KMS-11 (cell line): ENCODE results near the gene TNFRSF18.

ENCODE experiments used
- H2AFZ ChIP-seq: fragments of 200-600 bp; sonication (generic); 2 replicates; pipeline ENCODE4 v1.6.1; 2016; ENCODE audit warnings: antibody characterized with exemption, mixed run types, low read depth
- H3K27ac ChIP-seq: fragments of 200-600 bp; sonication (generic); 2 replicates; pipeline ENCODE4 v1.6.1; 2016; ENCODE audit warnings: mild to moderate bottlenecking, mixed run types
- H3K27me3 ChIP-seq: fragments of 200-600 bp; sonication (generic); 2 replicates; pipeline ENCODE4 v1.6.1; 2017; ENCODE audit warnings: mild to moderate bottlenecking, low read depth, mixed run types, moderate library complexity; ENCODE audit not compliant: insufficient read depth
- H3K36me3 ChIP-seq: fragments of 200-600 bp; sonication (generic); 2 replicates; pipeline ENCODE4 v1.6.1; 2017; ENCODE audit warnings: mild to moderate bottlenecking, mixed run types; ENCODE audit not compliant: insufficient read depth
- H3K4me1 ChIP-seq: fragments of 200-600 bp; sonication (generic); 2 replicates; pipeline ENCODE4 v1.6.1; 2016; ENCODE audit warnings: mild to moderate bottlenecking, low read depth, mixed run types; ENCODE audit not compliant: poor library complexity, severe bottlenecking
- H3K4me2 ChIP-seq: fragments of 200-600 bp; sonication (generic); 2 replicates; pipeline ENCODE4 v1.7.0; 2016; ENCODE audit warnings: mild to moderate bottlenecking, mixed run types
- H3K4me3 ChIP-seq: fragments of 200-600 bp; sonication (generic); IDR thresholded peaks from 2 replicates; pipeline ENCODE4 v1.6.1; 2017; ENCODE audit warnings: low read depth, low read length, mixed read lengths; ENCODE audit not compliant: insufficient read depth
- H3K79me2 ChIP-seq: fragments of 200-600 bp; sonication (generic); 2 replicates; pipeline ENCODE4 v1.6.1; 2016; ENCODE audit warnings: low read depth, mixed run types; ENCODE audit not compliant: insufficient read depth
- H3K9ac ChIP-seq: fragments of 200-600 bp; sonication (generic); 2 replicates; pipeline ENCODE4 v1.6.1; 2016; ENCODE audit warnings: mild to moderate bottlenecking, mixed run types
- H4K20me1 ChIP-seq: fragments of 200-600 bp; sonication (generic); 2 replicates; pipeline ENCODE4 v1.6.1; 2016; ENCODE audit warnings: mild to moderate bottlenecking, mixed run types; ENCODE audit not compliant: insufficient read depth
- TF ChIP-seq, protein P1 (sequence below): fragments of 200-600 bp; sonication (generic); conservative IDR thresholded peaks from 2 replicates; pipeline ENCODE4 v1.6.1; 2017; ENCODE audit warnings: low read depth, mild to moderate bottlenecking, antibody characterized with exemption, low read length, moderate library complexity, mixed read lengths

TNFRSF18 gene

GRCh38 chr1:1239227-1239613, 32.8 kb upstream of the TNFRSF18 start:
- H3K79me2 ChIP-seq = no peaks in the 10 kb centered on the region
- no peak overlapping the region for H3K9ac ChIP-seq
- no peaks in the 10 kb centered on the region for H4K20me1 ChIP-seq
- no peak overlapping the region for H2AFZ ChIP-seq
- H3K4me1 ChIP-seq = peaks cover 13% of the 10 kb centered on the region
- H3K4me2 ChIP-seq = no peak overlapping the region
- no peak overlapping the region for H3K27ac ChIP-seq
- no peak overlapping the region for H3K4me3 ChIP-seq
- peaks cover 48% of the 10 kb centered on the region for H3K27me3 ChIP-seq
- TF ChIP-seq, protein P1, sequence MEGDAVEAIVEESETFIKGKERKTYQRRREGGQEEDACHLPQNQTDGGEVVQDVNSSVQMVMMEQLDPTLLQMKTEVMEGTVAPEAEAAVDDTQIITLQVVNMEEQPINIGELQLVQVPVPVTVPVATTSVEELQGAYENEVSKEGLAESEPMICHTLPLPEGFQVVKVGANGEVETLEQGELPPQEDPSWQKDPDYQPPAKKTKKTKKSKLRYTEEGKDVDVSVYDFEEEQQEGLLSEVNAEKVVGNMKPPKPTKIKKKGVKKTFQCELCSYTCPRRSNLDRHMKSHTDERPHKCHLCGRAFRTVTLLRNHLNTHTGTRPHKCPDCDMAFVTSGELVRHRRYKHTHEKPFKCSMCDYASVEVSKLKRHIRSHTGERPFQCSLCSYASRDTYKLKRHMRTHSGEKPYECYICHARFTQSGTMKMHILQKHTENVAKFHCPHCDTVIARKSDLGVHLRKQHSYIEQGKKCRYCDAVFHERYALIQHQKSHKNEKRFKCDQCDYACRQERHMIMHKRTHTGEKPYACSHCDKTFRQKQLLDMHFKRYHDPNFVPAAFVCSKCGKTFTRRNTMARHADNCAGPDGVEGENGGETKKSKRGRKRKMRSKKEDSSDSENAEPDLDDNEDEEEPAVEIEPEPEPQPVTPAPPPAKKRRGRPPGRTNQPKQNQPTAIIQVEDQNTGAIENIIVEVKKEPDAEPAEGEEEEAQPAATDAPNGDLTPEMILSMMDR = no peak
- no peaks in the 10 kb centered on the region for H3K36me3 ChIP-seq

GRCh38 chr1:1238702-1239178, 32.3 kb upstream of the TNFRSF18 start:
- Histone ChIP-seq H3K36me3 (no peaks in the 10 kb centered on the region), H2AFZ (no peak overlapping the region), H3K4me1 (peaks cover 13% of the 10 kb centered on the region), H3K4me3 (no peak overlapping the region), H3K79me2 (no peaks in the 10 kb centered on the region; the same call in 1 of the 2 replicates), H3K4me2 (no peak overlapping the region), H3K27ac (no peak overlapping the region), H3K9ac (no peak overlapping the region), H3K27me3 (peaks cover 44% of the 10 kb centered on the region), H4K20me1 (no peaks in the 10 kb centered on the region)
- TF ChIP-seq, protein P1 = no peak

- Histone ChIP-seq H3K4me1 (peaks cover 13% of the 10 kb centered on the region), H3K9ac (no peak overlapping the region), H3K4me2 (no peak overlapping the region), H3K4me3 (no peak overlapping the region), H2AFZ (no peak overlapping the region), H3K79me2 (peaks cover 5% of the 10 kb centered on the region; the same call in 1 of the 2 replicates), H3K27ac (no peak overlapping the region), H3K36me3 (no peaks in the 10 kb centered on the region), H3K27me3 (peaks cover 38% of the 10 kb centered on the region), H4K20me1 (no peaks in the 10 kb centered on the region)
- TF ChIP-seq, protein P1 = no peak
Measured at GRCh38 chr1:1237874-1238701, 31.7 kb upstream of the TNFRSF18 start.

DNA sequence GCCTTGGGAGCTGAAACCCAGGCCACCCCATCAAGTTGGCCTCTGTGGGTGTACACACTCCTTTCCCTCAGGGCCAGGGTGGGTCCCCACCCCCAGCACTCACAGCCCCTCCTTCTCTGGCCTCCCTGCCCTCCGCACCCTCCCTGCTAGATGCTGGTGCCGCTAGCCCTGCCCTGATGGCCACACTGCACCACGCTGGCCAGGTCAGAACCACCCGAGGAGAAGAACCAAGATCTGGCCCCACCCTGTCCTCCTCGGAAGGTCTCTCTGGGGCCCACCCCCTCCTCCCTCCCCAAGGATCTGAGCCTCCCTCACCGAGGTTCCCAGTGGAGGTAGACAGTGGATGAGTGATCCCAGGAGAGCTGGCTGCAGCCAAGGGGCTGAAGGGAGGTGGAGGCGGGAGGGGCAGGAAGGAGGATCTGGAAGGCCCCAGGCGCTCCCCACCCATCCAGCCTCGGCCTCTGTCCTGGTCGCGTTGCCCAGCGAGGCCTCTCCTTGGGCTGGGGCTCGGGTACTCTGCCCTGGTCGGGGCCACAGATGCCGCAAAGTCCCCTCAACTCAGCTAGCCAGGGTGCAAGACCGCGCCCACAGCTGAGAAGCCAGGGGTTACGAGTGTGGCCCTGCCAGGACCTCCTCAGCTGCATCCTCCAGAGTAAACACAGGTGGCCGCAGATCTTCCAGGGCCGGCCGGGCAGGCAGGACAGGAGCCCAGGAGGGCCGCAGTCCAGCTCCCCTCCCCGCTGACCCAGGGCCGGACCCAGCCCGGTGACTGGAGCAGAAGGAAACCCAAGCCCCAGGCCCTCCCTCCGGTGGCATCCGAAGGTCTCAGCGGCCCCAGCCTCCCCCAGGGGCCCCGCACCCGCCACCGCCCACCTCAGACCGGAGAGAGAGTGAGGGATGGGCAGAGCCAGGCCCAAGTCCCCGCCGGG, 30.8 kb upstream of the TNFRSF18 start:
- Histone ChIP-seq H3K27ac (no peak overlapping the region), H2AFZ (no peak overlapping the region), H3K27me3 (peaks cover 30% of the 10 kb centered on the region), H4K20me1 (no peaks in the 10 kb centered on the region), H3K79me2 (peaks cover 5% of the 10 kb centered on the region; the same call in 1 of the 2 replicates), H3K4me2 (no peak overlapping the region), H3K4me3 (no peak overlapping the region), H3K36me3 (no peaks in the 10 kb centered on the region), H3K4me1 (peaks cover 13% of the 10 kb centered on the region), H3K9ac (no peak overlapping the region)
- TF ChIP-seq, protein P1 = no peak
